Esophagus (tissue), 2 donors: ENCODE measurements around the gene PTPRM. TPM values are rescaled to one million over a fixed set of nuclear protein-coding genes. Genes with fewer than 3 reads are reported as not detected.

Experiments used
- H3K27ac ChIP-seq, 2 donors: one replicate each; pipeline ENCODE4 v1.5.1; 2013; ENCODE audit warnings: low read depth in 2 of 2, mild to moderate bottlenecking in 2 of 2, inconsistent platforms in 1 of 2, low read length in 1 of 2, moderate library complexity in 1 of 2
- H3K27me3 ChIP-seq, 2 donors: one replicate each; pipeline ENCODE4 v1.6.1; 2013; ENCODE audit warnings: low read length in 2 of 2, control low read depth in 1 of 2, mild to moderate bottlenecking in 1 of 2; ENCODE audit not compliant: insufficient read depth in 2 of 2, control insufficient read depth in 1 of 2
- H3K36me3 ChIP-seq, 2 donors: one replicate each; pipeline ENCODE4 v1.6.1; 2013; ENCODE audit warnings: low read length in 1 of 2; ENCODE audit not compliant: control insufficient read depth in 2 of 2, insufficient read depth in 2 of 2
- H3K4me1 ChIP-seq, 2 donors: one replicate each; pipeline ENCODE4 v1.6.1; 2013; ENCODE audit warnings: low read length in 1 of 2; ENCODE audit not compliant: control insufficient read depth in 2 of 2, insufficient read depth in 2 of 2
- H3K4me3 ChIP-seq, 2 donors: one replicate each; pipeline ENCODE4 v1.5.1; 2013; ENCODE audit warnings: low read length in 2 of 2, mild to moderate bottlenecking in 2 of 2, low read depth in 1 of 2, moderate library complexity in 1 of 2
- H3K9me3 ChIP-seq, 2 donors: one replicate each; pipeline ENCODE4 v1.6.1; 2013; ENCODE audit warnings: mild to moderate bottlenecking in 2 of 2, low read depth in 1 of 2, low read length in 1 of 2, moderate library complexity in 1 of 2; ENCODE audit not compliant: control insufficient read depth in 2 of 2, insufficient read depth in 1 of 2
- WGBS, 2 donors: extraction: QIAGEN DNeasy Blood & Tissue Kit; methylation state at CpG; one replicate each; pipeline ENCODE4 v1.1.7; 2013; 5-methylcytosine and 5-hydroxymethylcytosine counted together
- polyA plus RNA-seq, 2 donors: library from polyadenylated mRNA; stranded (reverse); fragments of 200-250 nt; gene quantifications; one replicate each; pipeline ENCODE4 v1.2.3, GENCODE V29; 2013
- donor health status: healthy with polysubstance abuse.
- donor health status: Bipolar disorder and iron deficiency.

The PTPRM gene
- polyA plus RNA-seq, 2 donors, result 6.3 to 10.4 TPM

GRCh38 chr18:7725473-7725872 lies 158.4 kb downstream of the PTPRM start:
- Histone ChIP-seq H3K9me3 (no peaks in the 10 kb centered on the region), H3K27ac (no peak overlapping the region)
- WGBS, 2 donors, result 92 to 94% methylated on average over 9 of the region's 9 CpGs

GRCh38 chr18:7725897-7726296 lies 158.8 kb downstream of the PTPRM start:
- Histone ChIP-seq H3K4me3 (no peak overlapping the region), H3K27ac (no peak overlapping the region), H3K9me3 (no peaks in the 10 kb centered on the region), H3K27me3 (no peaks in the 10 kb centered on the region), H3K36me3 (no peaks in the 10 kb centered on the region), H3K4me1 (no peaks in the 10 kb centered on the region)
- WGBS, 2 donors, result 92% methylated on average over 10 of the region's 10 CpGs

More at GRCh38 chr18:7725473-7725872, 158.4 kb downstream of the PTPRM start:
- no peaks in the 10 kb centered on the region for H3K36me3 ChIP-seq
- H3K4me3 ChIP-seq, result no peak overlapping the region
- H3K4me1 ChIP-seq, result no peaks in the 10 kb centered on the region
- no peaks in the 10 kb centered on the region for H3K27me3 ChIP-seq

DNA sequence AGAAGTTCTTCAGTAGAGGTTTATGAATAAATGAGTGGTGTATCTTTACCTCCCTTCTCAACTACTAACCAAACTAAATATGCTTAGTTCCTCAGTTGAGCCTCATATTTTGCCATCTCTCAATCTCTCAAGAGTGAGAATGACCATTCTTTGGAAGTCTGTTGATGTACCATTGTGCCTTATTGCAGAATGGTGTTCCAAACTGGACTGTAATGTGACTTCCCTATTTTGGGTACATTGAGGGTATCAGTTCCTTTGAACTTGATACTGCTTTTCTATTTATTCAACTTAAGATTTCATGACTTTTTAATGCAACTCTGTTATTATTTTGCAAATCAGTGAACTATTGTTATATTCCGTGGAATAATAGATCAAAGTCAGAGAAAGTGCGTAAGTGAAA lies 159.4 kb downstream of the PTPRM start:
- no peaks in the 10 kb centered on the region for H3K4me1 ChIP-seq

DNA sequence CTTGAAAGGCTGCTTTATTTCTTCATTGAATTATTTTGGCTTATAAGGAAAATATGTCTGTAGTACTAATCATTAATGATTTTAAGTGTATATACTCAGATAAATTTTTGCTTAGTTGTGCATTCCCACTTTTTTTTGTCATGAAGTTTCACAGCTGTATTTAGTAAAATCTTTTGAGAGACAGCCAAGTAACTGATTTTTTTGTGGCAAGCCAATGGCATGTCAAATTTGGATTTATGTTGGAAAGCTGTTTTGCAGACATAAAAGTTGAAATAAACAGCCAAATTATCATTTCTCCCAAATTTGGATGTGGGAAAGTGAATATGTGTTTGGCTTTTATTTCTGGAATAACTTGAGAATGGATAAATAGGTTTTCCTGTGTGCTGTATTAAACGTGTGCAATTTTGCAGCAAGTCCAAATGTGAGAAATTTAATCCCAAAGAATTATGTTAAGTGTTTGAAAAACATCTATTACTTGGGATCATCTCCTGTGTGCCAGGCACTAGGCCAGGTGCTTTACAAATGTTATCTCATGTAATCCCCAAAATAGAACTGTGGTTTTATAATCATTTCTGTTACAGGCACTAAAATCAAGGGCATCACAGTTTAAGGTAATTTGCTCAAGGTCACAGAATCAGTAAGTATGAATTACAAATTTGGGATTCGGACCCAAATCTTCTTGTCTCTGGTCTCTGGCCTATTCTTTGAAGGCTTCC lies 160.4 kb downstream of the PTPRM start:
- H3K4me1 ChIP-seq, result no peaks in the 10 kb centered on the region
- no peak overlapping the region for H3K4me3 ChIP-seq
- 14 to 22% methylated on average over 2 of the region's 2 CpGs for WGBS, 2 donors
- no peaks in the 10 kb centered on the region for H3K9me3 ChIP-seq
- no peak overlapping the region for H3K27ac ChIP-seq
- H3K36me3 ChIP-seq, result no peaks in the 10 kb centered on the region
- no peaks in the 10 kb centered on the region for H3K27me3 ChIP-seq

More for the DNA sequence above, 159.4 kb downstream of the PTPRM start:
- Histone ChIP-seq H3K4me3 (no peak overlapping the region), H3K27ac (no peak overlapping the region), H3K36me3 (no peaks in the 10 kb centered on the region), H3K9me3 (no peaks in the 10 kb centered on the region), H3K27me3 (no peaks in the 10 kb centered on the region)
- WGBS, 2 donors, result 46 to 69% methylated on average over 2 of the region's 2 CpGs

- H3K9me3 ChIP-seq, result no peaks in the 10 kb centered on the region
- no peaks in the 10 kb centered on the region for H3K4me1 ChIP-seq
- no peaks in the 10 kb centered on the region for H3K36me3 ChIP-seq
- no peak overlapping the region for H3K27ac ChIP-seq
- no peak overlapping the region for H3K4me3 ChIP-seq
- WGBS, 2 donors, result 85 to 89% methylated on average over 4 of the region's 4 CpGs
- H3K27me3 ChIP-seq, result no peaks in the 10 kb centered on the region
Observed at GRCh38 chr18:7728297-7728696, 161.2 kb downstream of the PTPRM start.

DNA sequence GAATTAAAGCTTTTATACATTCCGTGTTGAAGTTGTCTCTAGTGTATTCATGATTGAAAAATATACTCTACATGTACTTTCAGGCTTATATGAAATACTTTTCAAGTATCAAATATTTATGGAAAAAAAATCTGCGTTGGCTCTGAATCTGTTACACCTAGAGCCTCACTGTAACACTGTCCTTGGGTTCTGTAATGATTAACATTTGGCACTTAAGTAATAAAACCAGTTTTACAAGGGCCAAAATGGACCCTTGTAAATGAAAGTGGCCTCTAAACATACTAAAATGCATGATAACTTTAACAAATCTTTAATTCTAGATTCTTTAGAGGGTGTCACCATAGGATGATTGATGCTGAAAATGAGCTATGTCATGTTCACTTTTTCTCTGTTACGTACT lies 162.8 kb downstream of the PTPRM start:
- WGBS, 2 donors, result 71 to 85% methylated on average over 3 of the region's 3 CpGs
- Histone ChIP-seq H3K27ac (no peak overlapping the region), H3K36me3 (no peaks in the 10 kb centered on the region), H3K4me1 (no peaks in the 10 kb centered on the region), H3K4me3 (no peak overlapping the region), H3K9me3 (no peaks in the 10 kb centered on the region), H3K27me3 (no peaks in the 10 kb centered on the region)

DNA sequence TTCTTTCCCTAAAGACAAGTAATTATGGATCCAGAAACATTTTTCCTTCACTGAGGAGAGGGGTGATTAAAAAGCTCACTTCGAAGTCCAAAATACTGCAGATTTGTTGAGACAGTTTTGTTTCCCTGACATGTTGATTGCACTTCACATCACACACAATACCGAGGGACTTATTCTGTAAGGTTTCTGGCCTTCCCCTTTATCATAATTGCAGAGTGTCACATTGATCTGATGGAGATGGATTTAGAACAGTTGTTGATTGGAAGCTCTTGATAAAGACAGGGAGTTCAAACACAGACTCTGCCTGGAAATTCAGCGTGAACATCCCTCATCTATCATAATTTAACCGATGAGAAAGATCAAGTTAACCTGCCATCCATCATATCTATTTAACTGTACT lies 163.6 kb downstream of the PTPRM start:
- Histone ChIP-seq H3K4me3 (no peak overlapping the region), H3K27ac (no peak overlapping the region), H3K27me3 (no peaks in the 10 kb centered on the region), H3K9me3 (no peaks in the 10 kb centered on the region), H3K4me1 (no peaks in the 10 kb centered on the region), H3K36me3 (no peaks in the 10 kb centered on the region)
- WGBS, 2 donors, result 70 to 81% methylated on average over 4 of the region's 4 CpGs

DNA sequence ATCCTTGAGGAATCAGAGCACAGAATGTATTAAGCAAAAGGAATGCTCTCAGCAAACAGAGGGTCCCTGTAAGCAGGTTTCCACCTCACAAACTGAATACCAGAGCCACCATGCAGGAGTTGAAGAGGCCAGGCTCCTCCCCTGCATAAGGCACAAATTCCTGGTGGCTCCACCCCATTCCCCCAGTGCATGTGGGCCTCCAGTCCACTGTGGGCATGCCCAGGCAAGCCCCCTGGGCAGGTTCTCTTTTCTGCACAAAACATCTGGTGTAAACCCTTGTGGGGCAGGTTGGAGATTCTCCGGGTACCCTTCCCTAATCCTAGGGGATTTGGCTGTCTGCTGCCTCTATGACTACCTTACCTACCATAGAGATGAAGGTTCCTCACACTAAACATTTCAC lies 166.5 kb downstream of the PTPRM start:
- Histone ChIP-seq H3K9me3 (no peaks in the 10 kb centered on the region), H3K27ac (no peak overlapping the region), H3K4me1 (no peaks in the 10 kb centered on the region), H3K4me3 (no peak overlapping the region), H3K36me3 (no peaks in the 10 kb centered on the region), H3K27me3 (no peaks in the 10 kb centered on the region)
- WGBS, 2 donors, result 65 to 67% methylated on average over 1 of the region's 1 CpG

DNA sequence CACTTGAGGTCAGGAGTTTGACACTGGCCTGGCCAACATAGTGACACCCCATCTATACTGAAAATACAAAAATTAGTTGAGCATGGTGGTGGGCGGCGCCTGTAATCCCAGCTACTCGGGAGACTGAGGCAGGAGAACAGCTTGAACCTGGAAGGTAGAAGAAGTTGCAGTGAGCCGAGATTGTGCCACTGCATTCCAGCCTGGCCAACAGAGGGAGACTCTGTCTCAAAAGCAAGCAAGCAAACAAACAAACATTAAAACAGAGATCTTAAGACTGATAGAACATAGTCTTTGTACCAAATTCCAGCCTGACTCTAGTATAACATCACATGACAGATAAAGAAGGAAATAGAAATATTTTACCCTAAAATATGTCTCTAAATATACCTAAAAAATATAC lies 168.1 kb downstream of the PTPRM start:
- Histone ChIP-seq H3K27ac (no peak overlapping the region), H3K27me3 (no peaks in the 10 kb centered on the region), H3K9me3 (no peaks in the 10 kb centered on the region), H3K36me3 (no peaks in the 10 kb centered on the region), H3K4me3 (no peak overlapping the region), H3K4me1 (no peaks in the 10 kb centered on the region)
- 84 to 87% methylated on average over 4 of the region's 4 CpGs for WGBS, 2 donors

- Histone ChIP-seq H3K4me3 (no peak overlapping the region), H3K27me3 (no peaks in the 10 kb centered on the region), H3K4me1 (no peaks in the 10 kb centered on the region), H3K36me3 (no peaks in the 10 kb centered on the region), H3K9me3 (no peaks in the 10 kb centered on the region), H3K27ac (no peak overlapping the region)
- WGBS, 2 donors, result 65 to 86% methylated on average over 2 of the region's 2 CpGs
Observed at GRCh38 chr18:7735626-7736175, 168.6 kb downstream of the PTPRM start.
